Activated CD8-positive, alpha-beta memory T cell treated with anti-CD3 and anti-CD28 coated beads for 48 hours (primary cell): ENCODE measurements around the gene MAL.

ENCODE experiments used
- DNase-seq, 3 experiments: peaks; one replicate each; pipeline ENCODE4 v3.0.0-alpha.2; 2020; ENCODE audit warnings: low read depth in 2 of 3, low spot score in 2 of 3

The MAL gene

DNA sequence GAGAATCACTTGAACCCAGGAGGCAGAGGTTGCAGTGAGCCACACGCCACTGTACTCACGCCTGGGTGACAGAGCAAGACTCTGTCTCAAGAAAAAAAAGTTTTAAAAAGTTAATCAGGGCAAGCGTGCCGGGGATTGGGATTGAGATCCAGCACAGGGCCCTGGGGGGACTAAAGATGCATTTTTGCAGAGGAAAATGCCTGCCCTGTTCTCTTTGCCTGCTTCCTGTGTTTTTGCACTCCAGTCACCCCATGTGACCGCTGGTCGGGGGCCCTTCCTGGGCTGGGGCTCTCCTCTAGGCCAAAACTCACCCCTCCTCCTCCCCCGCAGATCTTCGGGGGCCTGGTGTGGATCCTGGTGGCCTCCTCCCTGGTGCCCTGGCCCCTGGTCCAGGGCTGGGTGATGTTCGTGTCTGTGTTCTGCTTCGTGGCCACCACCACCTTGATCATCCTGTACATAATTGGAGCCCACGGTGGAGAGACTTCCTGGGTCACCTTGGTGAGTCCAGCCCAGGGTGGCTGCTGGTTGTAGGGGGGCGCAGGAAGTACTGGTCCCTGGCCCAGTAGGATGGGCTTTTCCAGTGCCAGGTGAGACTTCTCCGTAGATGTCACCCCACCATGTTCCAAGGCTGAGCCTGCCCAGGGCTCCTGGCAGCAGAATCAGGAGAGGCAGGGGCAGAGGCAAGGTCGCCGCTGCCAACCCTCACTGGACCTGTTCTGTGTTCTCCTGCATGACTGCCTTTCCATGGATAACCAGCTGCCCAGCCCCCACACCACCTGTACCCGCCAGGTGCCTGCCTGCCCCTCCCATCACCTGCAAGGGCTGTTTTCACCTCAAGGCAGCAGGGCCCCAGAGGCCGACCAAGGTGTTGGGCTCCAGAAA lies 22.4 kb downstream of the MAL start:
- no peak for DNase-seq

DNA sequence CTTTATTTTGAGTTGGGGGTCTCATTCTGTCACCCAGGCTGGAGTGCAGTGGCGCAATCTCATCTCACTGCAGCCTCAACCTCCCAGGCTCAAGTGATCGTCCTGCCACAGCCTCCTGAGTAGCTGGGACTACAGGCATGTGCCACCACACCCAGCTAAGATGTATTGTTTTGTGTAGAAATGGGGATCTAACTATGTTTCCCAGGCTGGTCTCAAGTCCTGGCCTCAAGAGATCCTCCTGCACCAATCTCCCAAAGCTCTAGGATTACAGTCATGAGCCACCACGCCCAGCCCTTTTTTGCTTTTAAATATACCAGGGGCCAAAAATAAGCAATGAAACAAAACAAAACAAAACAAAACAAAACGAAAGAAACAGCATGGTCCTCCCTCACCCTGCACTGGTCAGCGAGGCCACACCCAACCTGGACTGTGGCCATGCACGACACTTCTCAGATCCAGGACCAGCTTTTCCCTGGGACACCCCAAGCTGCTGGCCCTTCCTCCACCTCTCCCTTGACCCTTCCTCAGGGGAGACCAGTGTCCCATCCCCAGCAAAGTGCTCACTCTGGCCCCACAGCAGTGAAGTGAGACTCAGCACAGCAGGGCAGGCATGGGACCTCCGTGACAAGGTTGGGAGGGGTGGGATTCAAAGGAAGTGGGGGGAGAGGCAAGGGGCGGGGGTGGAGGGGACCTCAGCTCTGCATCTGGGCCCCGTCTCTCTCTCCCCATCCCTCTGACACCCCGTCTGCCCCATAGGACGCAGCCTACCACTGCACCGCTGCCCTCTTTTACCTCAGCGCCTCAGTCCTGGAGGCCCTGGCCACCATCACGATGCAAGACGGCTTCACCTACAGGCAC lies 23.5 kb downstream of the MAL start:
- no peak for DNase-seq

DNA sequence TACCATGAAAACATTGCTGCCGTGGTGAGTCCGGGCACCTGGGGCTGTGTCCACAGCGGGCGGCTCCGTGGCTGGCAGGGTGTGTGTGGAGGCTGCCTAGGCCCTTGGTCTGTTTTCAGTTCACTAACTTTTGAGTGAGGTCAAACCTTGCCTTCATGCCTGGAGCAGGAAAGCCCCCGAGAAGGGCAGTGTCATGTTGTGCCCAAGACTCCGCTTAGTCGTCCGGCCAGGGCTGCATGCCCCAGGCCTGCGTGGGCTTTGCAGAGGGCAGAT lies 24.1 kb downstream of the MAL start:
- no peak for DNase-seq

DNA sequence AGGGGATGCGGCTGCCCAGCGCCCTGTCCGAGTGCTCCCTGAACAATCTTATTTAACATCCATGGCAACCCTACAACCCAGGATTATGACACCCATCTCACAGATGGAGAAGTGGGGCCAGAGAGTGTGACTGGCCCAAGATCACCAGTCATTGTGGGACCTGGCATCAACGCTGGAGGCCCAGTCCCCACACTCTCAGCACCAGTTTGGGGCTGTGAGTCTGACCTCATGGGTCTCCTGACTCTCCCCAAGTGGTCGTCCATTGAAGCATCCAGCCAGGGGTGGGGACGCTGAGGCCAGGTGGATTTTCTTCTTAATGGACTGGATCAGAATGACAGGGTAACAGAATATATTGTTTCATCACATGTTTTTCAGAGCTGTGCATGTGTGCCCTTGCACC lies 24.5 kb downstream of the MAL start:
- DNase-seq: no peak

DNA sequence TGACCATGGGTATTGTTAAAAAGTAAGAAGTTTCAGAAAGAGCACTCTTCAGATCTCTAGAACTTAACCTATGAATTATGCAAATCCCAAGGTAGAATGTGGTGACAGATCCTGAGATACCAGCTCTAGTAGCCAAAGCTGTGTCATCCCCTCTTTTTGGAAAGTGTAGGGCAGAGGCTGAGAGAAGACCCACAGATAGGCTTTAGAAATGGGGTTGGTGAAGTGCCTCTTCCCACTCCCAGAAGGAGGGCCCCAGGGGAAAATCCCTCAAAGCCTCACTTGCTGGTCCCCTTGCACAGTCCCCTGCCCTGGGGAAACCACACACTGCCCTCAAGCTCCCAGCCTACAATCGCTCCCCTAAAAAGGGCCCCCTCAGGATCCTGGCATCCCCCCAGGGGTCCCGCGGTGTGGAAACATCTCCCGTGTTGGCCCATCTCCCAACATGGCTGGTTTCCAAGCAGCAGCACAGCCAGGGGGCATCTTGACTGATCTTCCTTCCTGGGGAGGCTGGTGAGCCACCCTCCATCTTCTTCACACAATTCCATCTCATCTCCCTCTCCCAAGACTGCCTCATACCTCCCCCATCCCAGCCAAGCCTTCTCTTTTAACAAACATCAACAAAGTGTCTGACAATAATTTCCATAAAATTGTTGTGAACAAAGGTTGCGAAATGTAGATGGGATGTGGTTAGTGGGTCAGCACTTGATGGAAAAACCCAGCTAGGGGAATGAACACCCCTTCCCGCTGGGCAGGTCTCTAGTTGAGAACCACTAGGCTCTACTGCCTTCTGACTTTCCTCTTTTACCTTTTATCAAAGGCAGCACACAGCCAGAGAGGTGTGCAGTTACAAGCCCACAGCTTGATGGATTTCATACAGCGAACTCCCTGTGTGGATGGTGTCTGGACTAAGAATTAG lies 25.1 kb downstream of the MAL start:
- DNase-seq: no peak

DNA sequence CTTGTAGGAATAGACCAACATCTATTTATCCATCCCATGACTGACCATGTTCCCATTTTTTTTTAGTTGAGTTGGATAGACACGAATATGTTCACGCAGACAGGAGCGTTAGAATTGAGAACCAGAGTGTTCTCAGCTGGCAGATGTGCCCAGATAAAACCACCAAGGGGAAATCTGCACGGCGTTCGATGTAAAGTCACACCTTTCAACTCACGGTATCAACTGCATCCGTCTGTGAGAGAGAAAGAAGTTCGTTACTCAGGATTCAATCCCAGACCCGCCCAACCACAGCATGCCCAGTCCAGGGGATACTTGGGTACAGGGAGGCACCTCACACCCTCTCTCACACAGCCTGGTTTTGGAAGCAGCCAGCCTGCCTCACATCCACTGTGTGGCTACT lies 26.1 kb downstream of the MAL start:
- no peak for DNase-seq

DNA sequence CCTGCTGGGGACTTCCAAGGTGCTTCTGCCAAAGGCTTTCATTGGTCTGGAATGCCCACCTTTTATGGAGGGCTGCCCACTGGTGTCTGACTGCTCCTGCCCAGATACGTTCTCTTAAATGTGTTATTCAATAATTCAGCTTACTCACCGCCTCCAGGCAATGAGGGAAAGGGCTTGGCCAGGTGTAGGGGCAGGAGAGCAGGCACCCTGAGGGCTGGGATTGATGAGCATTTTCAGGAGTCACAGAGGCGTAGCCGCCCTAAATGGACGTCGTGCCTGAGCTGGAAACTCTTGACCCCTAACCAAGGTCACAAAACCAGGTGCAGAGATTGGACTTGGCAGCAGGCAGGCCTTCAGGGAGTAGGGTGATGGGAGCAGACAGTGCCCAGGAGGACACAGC lies 26.8 kb downstream of the MAL start:
- no peak for DNase-seq

DNA sequence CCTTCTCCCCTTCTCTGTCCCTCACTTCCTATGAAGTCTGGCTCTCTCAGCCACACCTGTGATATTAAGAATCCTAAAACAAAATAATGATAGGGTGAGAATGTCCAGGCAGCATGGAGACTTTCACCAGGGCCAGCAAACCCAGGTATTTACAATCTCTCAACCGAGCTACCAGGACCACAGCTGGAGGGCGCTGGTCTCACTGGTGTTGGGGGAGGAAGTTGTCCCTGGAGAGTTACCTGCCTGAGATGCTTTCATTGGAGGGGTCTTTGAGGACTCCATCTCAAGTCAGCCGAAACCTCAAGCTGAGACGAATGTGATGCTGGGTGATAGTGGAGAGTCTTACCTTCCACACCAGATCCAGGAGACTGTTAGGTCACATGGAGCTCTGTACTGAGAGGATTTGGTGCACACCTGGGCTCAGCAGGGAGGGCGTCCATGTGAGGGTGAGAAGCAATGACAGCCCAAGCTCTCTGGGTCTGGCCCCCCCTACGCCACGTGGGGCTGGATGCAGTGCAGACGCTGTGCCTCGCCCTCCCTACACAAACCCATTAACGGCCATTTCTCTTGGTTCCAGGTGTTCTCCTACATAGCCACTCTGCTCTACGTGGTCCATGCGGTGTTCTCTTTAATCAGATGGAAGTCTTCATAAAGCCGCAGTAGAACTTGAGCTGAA lies 27.4 kb downstream of the MAL start:
- no peak for DNase-seq

DNA sequence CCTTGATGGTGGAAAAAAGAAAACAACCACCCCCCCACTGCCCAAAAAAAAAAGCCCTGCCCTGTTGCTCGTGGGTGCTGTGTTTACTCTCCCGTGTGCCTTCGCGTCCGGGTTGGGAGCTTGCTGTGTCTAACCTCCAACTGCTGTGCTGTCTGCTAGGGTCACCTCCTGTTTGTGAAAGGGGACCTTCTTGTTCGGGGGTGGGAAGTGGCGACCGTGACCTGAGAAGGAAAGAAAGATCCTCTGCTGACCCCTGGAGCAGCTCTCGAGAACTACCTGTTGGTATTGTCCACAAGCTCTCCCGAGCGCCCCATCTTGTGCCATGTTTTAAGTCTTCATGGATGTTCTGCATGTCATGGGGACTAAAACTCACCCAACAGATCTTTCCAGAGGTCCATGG lies 28.0 kb downstream of the MAL start:
- no peak for DNase-seq

DNA sequence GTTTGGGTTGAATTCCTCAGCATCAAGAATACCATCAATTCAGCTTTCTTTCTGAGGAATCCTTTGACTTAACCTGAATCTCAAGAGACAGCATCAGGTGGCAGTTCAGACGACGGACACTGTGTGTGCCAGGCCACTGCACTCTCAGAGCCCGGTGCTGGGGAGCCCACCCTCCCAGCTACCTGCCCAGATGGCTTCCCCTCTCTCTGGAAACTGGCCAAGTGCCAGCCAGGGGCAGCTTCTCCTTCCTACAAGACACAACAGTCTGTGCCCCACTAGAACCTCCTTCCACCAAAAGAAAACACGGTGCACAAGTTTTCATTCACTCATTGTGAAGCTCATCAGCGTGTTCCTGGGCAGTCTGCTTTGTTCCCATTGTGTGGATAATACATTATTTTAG lies 28.5 kb downstream of the MAL start:
- DNase-seq: no peak

DNA sequence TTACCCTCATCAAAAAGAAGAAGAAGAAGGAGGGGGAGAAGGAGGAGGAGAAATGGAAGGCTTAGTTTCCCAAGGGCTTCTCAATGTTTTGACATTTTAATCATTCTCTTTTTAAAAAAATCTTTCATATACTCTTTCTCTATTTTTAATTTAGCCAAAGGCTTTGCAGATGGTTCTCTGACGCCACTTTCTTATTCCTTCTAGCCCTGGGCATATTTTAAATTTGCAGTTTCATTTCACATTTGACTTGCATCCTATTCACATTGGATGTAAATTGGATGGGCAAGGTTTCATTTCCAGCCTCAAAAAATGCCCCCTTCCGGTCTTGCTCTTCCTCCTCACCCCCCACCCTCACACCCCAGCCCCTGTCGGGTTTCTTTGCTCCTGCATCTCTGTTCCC lies 29.8 kb downstream of the MAL start:
- DNase-seq: no peak

DNA sequence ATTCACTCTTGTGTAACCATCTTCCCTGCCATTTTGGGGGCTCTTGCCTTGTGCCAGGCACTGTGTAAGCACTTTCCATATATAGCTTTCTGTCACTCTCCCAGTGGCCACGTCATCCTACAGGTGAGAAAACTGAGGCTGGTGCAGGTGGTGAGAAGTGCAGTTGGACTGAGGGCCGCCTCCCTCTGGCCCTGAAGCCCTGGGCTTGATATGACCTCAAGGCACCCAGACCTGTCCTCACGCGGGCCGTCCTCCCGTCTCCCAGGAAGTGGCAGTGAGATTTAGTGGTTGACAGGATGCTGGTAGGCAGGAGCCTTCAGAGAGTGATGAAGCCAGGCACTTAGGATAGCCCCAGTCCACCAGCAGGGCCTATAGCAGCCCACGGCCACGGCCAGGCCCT lies 30.5 kb downstream of the MAL start:
- no peak for DNase-seq

DNA sequence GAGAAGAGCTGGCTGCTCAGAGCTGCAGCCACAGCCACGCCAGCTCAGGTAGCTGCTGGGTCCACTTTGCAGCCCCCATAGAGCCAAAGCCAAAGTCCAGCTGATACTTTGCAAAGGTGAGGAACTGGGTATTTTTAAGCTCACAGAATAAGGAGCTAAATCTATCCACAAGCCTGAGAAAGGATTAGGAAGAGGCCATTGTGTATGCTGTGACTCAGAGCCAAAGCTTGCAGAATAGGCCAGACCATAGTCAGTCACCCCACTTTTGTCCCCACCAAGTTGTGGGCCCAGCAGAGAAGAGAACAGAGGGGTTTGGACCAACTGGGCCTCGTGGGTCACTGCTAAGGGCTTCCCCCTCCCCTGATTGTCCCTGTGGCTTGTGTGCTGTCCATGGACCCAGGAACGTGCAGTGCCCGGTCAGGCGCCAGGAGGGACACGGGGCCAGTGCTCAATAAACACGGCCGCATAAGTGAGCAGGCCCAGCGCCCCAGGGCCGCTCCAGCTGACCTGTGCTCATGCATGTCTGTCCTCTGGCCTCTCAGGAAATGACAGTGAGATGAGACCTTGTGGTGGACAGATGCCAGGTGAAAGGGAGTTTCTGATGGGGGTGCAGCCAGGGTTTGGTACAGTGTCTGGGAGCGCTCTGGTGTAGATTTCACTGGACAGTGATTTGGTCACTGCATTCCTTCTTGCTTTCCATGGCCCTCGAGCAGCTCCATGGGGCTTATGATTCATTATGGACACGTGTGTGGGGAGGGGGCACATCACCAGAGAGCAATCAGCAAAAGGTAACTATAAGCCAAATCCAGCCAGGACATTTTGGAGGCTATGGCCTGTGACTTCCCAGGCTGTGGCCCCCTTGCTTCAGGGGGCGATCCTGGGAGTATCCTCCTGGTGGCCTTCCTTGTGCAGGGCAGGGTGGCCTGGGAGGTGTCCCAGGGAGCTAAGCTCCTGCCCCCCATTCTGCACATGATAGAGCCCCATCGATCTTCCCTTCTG lies 31.3 kb downstream of the MAL start:
- DNase-seq: no peak

DNA sequence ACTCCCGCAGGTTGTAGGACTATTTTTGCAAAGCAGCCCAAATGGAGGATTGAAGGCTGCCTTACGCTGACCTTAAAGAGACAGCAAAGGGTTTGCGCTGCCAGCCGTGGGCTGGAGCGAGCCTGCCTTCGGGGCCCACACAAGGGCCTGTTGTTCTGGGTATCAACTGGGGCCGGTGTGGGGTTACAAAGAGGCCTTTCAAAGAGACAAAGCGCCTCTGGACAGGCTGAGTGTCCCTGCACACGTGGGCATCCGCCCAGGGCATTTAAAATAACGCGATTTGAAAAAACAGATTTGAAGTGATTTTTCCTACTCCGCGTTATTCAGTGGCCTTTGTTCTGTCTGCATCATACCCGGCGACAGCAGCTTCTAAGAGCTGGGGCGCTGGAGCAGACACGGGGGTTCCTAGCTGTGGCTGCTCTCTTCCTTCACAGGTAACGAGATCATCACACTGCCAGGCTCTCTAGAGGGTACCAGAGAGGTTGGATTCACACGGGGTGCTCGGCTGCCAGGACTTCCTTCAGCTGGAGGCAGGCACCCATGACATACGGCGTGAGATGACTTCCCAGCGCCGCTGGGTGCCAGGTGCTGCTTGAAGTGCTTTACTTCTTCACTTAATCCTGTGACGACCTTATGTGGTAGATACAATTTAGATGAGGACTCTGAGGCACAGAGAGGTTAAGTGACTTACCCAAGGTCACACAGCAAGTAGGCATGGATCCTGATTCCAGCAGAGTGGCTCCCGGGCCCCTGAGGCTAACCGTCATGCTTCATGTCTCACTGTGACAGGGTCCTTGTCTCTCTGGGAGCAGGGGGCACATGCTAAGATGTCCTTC lies 32.2 kb downstream of the MAL start:
- no peak for DNase-seq

DNA sequence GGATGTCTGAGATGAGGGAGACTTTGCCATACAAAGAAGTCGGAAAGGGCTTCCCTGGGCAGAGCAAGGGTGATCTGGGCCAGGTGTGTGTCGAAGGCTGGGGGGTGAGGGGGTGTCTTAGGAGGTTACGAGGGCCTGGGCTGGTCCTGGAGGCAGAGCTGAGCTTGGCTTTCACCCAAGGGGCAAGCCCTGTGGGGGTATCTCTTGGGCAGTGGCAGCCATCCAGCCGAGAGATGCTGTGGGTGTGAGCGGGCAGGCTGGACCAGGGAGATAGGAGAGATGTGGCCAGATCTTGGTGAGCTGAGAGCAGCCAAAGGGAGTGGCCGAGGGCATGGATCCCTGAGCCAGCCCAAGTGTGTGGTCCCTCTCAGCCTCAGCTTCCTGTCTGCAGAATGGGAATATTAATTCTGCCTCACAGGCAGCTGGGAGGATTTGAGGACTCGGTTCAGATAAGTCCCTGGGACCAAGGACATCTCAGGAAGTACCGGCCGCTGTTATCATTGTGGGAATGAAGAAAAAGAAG lies 33.0 kb downstream of the MAL start:
- DNase-seq: no peak

DNA sequence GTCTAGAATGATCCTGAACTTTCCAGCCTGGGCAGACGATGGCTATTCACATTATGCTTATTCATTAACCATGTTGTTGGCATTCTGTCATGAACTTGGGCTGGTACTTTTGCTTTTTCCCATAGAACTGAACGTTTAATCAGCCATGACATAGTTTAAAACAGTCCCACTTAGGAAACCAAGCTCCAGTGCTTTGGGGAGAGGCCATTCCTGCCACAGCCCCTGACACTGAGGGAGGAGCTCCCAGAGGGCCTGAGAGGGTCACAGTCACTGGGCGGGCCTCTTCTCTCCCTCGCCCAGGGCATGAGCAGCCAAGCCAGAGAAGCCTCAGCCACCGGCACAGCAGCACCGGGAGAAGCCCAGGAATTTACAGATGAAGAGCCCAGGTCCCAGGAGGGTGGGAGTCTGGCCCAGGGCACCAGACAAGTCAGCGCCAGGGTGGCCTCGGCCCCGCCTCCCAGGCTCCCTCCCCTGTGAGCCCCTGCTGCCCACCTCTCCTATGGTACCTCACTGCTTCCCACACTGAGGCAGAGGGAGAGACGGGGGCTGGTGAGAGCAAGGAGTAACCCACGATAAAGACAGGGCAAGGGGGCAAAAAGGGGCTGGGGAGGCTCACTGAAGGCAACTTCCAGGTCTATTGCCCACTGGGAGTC lies 33.6 kb downstream of the MAL start:
- DNase-seq: no peak

DNA sequence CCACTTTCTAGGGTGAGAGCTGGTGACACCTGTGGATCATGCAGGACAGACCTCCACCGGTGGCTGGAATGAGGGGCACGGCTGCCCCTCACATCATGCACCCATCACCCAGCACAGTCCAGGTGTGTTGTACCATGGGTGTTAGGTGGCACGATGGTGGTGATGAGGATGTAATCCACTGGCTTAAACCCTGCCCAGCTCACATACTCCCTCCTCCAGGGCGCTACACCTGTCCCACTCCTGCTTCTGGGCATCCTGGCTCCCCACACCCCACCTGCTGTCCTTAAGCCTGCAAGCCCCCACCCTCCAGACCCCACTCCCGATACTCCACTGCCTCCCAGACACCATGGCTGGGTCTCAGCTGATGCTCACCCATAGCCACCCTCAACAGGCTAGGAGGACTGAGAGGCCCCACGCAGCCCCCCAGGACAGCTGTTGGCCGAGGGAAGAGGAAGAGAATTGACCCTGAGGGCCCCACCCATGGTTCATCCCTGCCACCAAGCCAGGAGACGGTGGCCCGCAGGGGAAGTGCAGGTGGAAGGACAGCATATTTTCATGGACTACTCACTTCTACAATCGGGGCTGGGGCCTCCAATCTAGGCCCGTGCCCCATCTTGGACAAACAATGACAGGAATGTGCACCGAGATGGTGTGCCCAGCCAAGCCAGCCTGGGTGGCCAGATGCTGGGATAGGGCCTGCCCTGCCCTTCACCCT lies 34.3 kb downstream of the MAL start:
- DNase-seq: no peak
